Measurements from ENCODE around the gene AHCY. TPM values are rescaled to one million over a fixed set of nuclear protein-coding genes. Genes with fewer than 3 reads are reported as not detected.
"Not testable (repeated sequence)": the region's sequence is repeated elsewhere in the genome, so short reads cannot be mapped to it uniquely, and the experiment has no call there.

Gene AHCY
- total RNA-seq, 1 experiment from 2014 or later = 265 TPM

GRCh38 chr20:34332262-34332920 lies 29.2 kb upstream of the AHCY start:
- TF ChIP-seq EZH2 (IDR thresholded peaks at IDR 0.05; ENCODE audit: low read length, unreplicated experiment) = no peak
- no peak for TF ChIP-seq EZH2phosphoT487 (IDR thresholded peaks at IDR 0.05; ENCODE audit: borderline replicate concordance, low read length)
- TF ChIP-seq CTCF (conservative IDR thresholded peaks at IDR 0.05; ENCODE audit: low read depth, low read length) = no peak
- H4K20me1 ChIP-seq (ENCODE audit: low read length) = no peaks in the 10 kb centered on the region
- H3K4me2 ChIP-seq (ENCODE audit: low read length) = no peak overlapping the region
- H3K9me3 ChIP-seq (ENCODE audit: low read length) = no peaks in the 10 kb centered on the region
- H3K27ac ChIP-seq (ENCODE audit: low read length) = no peak overlapping the region
- ATAC-seq = no peak
- BruUV-seq (replicated peaks) = no TSS peak
- intact Hi-C loops (cut with micrococcal nuclease) = no loop called here
- H3K4me1 ChIP-seq (ENCODE audit: insufficient read depth, low read length) = peaks cover 25% of the 10 kb centered on the region
- POLR2A ChIA-PET (ENCODE audit: unreplicated experiment) = no interaction called here
- no peak for DNase-seq
- no peak overlapping the region for H2AFZ ChIP-seq (ENCODE audit: low read length)
- CTCF ChIA-PET = no interaction called here
- H3K9ac ChIP-seq (ENCODE audit: low read length) = no peak overlapping the region
- no peaks in the 10 kb centered on the region for H3K9me2 ChIP-seq (replicated peaks; ENCODE audit: low read length)
- H3K79me2 ChIP-seq (ENCODE audit: low read length) = no peaks in the 10 kb centered on the region
- no peak overlapping the region for H3K4me3 ChIP-seq (ENCODE audit: low read length)
- no peaks in the 10 kb centered on the region for H3K27me3 ChIP-seq (ENCODE audit: low read length)
- H3K36me3 ChIP-seq (ENCODE audit: low read depth, low read length) = no peaks in the 10 kb centered on the region
- H3F3A ChIP-seq (ENCODE audit: low read length, unreplicated experiment) = peaks cover 3% of the 10 kb centered on the region

DNA sequence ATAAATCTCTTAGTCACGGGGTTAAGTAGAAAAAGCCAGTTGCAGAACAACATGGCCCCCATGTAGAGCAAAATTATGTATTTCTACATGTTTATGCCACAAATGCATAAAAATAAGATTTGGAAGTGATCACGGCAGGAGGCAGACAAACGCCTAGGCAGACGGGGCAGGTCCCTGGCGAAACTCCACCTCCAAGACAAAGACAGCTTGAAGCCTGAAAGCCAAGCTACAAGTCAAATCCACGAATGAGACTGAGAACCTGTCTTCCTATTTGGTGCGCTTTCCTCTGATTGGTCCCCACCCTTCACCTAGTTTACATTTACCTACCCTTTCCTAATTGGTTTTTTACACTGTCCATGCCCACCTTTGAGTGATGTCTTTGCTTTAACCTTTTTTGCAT lies 28.7 kb upstream of the AHCY start:
- H3K4me2 ChIP-seq (ENCODE audit: low read length) = no peak overlapping the region
- H3F3A ChIP-seq (ENCODE audit: low read length, unreplicated experiment) = peaks cover 3% of the 10 kb centered on the region
- POLR2A ChIA-PET (ENCODE audit: unreplicated experiment) = no interaction called here
- H3K9ac ChIP-seq (ENCODE audit: low read length) = no peak overlapping the region
- H3K9me2 ChIP-seq (replicated peaks; ENCODE audit: low read length) = no peaks in the 10 kb centered on the region
- CTCF ChIA-PET = no interaction called here
- H3K27me3 ChIP-seq (ENCODE audit: low read length) = no peaks in the 10 kb centered on the region
- no TSS peak for BruUV-seq (replicated peaks)
- no peaks in the 10 kb centered on the region for H3K36me3 ChIP-seq (ENCODE audit: low read depth, low read length)
- TF ChIP-seq CTCF (conservative IDR thresholded peaks at IDR 0.05; ENCODE audit: low read depth, low read length) = no peak
- TF ChIP-seq EZH2 (IDR thresholded peaks at IDR 0.05; ENCODE audit: low read length, unreplicated experiment) = no peak
- TF ChIP-seq EZH2phosphoT487 (IDR thresholded peaks at IDR 0.05; ENCODE audit: borderline replicate concordance, low read length) = no peak
- H3K27ac ChIP-seq (ENCODE audit: low read length) = no peak overlapping the region
- H3K4me1 ChIP-seq (ENCODE audit: insufficient read depth, low read length) = peaks cover 25% of the 10 kb centered on the region
- ATAC-seq (no peak), DNase-seq (no peak)
- intact Hi-C loops (cut with micrococcal nuclease) = no loop called here
- H2AFZ ChIP-seq (ENCODE audit: low read length) = no peak overlapping the region
- no peaks in the 10 kb centered on the region for H3K9me3 ChIP-seq (ENCODE audit: low read length)
- no peaks in the 10 kb centered on the region for H4K20me1 ChIP-seq (ENCODE audit: low read length)
- H3K79me2 ChIP-seq (ENCODE audit: low read length) = no peaks in the 10 kb centered on the region
- no peak overlapping the region for H3K4me3 ChIP-seq (ENCODE audit: low read length)

DNA sequence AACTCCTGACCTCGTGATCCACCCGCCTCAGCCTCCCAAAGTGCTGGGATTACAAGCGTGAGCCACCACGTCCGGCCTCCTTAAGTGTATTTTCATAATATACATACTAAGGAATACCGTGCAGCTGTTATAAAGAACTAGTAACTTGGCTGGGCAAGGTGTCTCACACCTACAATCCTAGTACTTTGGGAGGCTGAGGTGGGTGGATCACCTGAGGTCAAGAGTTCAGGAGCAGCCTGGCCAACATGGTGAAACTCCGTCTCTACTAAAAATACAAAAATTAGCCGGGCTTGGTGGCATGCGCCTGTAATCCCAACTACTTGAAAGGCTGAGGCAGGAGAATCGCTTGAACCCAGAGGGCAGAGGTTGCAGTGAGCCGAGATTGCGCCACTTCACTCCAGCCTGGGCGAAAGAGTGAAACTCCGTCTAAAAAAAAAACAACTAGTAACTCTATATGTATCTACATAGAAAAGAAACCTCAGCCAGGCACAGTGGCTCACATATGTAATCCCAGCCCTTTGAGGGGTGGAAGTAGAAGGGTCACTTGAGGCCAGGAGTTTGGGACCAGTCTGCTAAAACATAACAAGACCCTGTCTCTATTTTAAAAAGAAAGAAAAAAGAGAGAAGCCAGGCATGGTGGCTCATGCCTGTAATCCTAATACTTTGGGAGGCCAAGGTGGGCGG lies 27.8 kb upstream of the AHCY start:
- H3K27ac ChIP-seq (ENCODE audit: low read length); ATAC-seq; POLR2A ChIA-PET (ENCODE audit: unreplicated experiment); H3K79me2 ChIP-seq (ENCODE audit: low read length); H3K9ac ChIP-seq (ENCODE audit: low read length); H3K36me3 ChIP-seq (ENCODE audit: low read depth, low read length); H3K4me2 ChIP-seq (ENCODE audit: low read length); H3K9me3 ChIP-seq (ENCODE audit: low read length); H2AFZ ChIP-seq (ENCODE audit: low read length); DNase-seq; BruUV-seq (replicated peaks); H3K27me3 ChIP-seq (ENCODE audit: low read length); H3K9me2 ChIP-seq (replicated peaks; ENCODE audit: low read length); H4K20me1 ChIP-seq (ENCODE audit: low read length); CTCF ChIA-PET; H3F3A ChIP-seq (ENCODE audit: low read length, unreplicated experiment); intact Hi-C loops (cut with micrococcal nuclease); H3K4me3 ChIP-seq (ENCODE audit: low read length): not testable (repeated sequence)
- H3K4me1 ChIP-seq (ENCODE audit: insufficient read depth, low read length) = peaks cover 22% of the 10 kb centered on the region

Measured in PC-3 (cell line).